Stomach smooth muscle (tissue), 2 donors: ENCODE results near the gene IL11.

Source experiments
- H3K27ac ChIP-seq: one replicate; pipeline ENCODE4 v1.7.0; 2013; ENCODE audit warnings: mild to moderate bottlenecking, low read length, inconsistent platforms
- H3K27me3 ChIP-seq, 2 donors: one replicate each; pipeline ENCODE4 v1.7.0; 2013; ENCODE audit warnings: low read length in 2 of 2; ENCODE audit not compliant: insufficient read depth in 2 of 2, control insufficient read depth in 1 of 2
- H3K36me3 ChIP-seq, 2 donors: one replicate each; pipeline ENCODE4 v1.7.0; 2013; ENCODE audit warnings: low read length in 2 of 2; ENCODE audit not compliant: control insufficient read depth in 2 of 2, insufficient read depth in 2 of 2
- H3K4me1 ChIP-seq: one replicate; pipeline ENCODE4 v1.7.0; 2013; ENCODE audit warnings: low read length; ENCODE audit not compliant: control insufficient read depth, insufficient read depth
- H3K4me3 ChIP-seq, 2 donors: one replicate each; pipeline ENCODE4 v1.7.0; 2013; ENCODE audit warnings: low read length in 2 of 2
- H3K9ac ChIP-seq, 2 donors: one replicate each; pipeline ENCODE4 v1.7.0; 2013; ENCODE audit warnings: low read length in 2 of 2, mild to moderate bottlenecking in 1 of 2
- H3K9me3 ChIP-seq, 2 donors: one replicate each; pipeline ENCODE4 v1.7.0; 2013; ENCODE audit warnings: low read length in 2 of 2; ENCODE audit not compliant: control insufficient read depth in 2 of 2
- donor health status: healthy.
- donor health status: Pancreatic carcinoma.

IL11 gene

GRCh38 chr19:55368701-55369563 lies 1.3 kb downstream of the IL11 start:
- peaks cover 8% of the 10 kb centered on the region for H3K4me1 ChIP-seq
- no peaks in the 10 kb centered on the region for H3K9me3 ChIP-seq
- H3K27me3 ChIP-seq: peaks cover 40 to 47% of the 10 kb centered on the region in 2 donors
- no peak overlapping the region for H3K27ac ChIP-seq
- H3K9ac ChIP-seq: no peak overlapping the region
- no peak overlapping the region for H3K4me3 ChIP-seq
- no peaks in the 10 kb centered on the region for H3K36me3 ChIP-seq

- peaks cover 35 to 43% of the 10 kb centered on the region in 2 donors for H3K27me3 ChIP-seq
Observed at GRCh38 chr19:55368106-55368505, 2.2 kb downstream of the IL11 start.

GRCh38 chr19:55366790-55367189 lies 3.5 kb downstream of the IL11 start:
- Histone ChIP-seq H3K4me3 (no peak overlapping the region), H3K27me3 (peaks cover 26 to 31% of the 10 kb centered on the region in 2 donors), H3K27ac (no peak overlapping the region), H3K9me3 (no peaks in the 10 kb centered on the region), H3K9ac (no peak overlapping the region), H3K36me3 (no peaks in the 10 kb centered on the region), H3K4me1 (peaks cover 8% of the 10 kb centered on the region)

More at GRCh38 chr19:55368106-55368505, 2.2 kb downstream of the IL11 start:
- H3K4me1 ChIP-seq: peaks cover 8% of the 10 kb centered on the region
- no peak overlapping the region for H3K9ac ChIP-seq
- no peak overlapping the region for H3K4me3 ChIP-seq
- no peaks in the 10 kb centered on the region for H3K9me3 ChIP-seq
- H3K27ac ChIP-seq: no peak overlapping the region
- no peaks in the 10 kb centered on the region for H3K36me3 ChIP-seq

DNA sequence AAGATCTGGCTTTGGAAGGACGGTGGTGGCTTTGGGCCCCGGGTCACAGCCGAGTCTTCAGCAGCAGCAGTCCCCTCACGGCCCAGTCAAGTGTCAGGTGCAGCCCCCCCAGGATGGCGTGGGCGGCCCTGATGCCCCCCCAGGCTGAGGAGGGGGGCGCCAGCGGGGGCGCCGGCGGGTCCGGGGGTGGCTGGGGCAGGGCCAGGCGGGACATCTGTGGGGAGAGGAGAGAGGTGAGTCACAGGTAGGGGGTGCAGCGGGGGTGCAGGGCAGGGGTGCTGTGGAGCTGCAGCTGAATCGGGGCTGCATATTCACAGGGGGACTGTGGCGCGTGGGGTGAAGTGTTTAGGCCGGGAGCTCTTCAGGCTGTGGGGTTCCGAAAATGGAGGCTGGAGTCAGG lies 4.3 kb downstream of the IL11 start:
- no peak overlapping the region for H3K9ac ChIP-seq
- H3K9me3 ChIP-seq: no peaks in the 10 kb centered on the region
- H3K36me3 ChIP-seq: no peaks in the 10 kb centered on the region
- H3K4me1 ChIP-seq: peaks cover 8% of the 10 kb centered on the region
- H3K27me3 ChIP-seq: peaks cover 23 to 26% of the 10 kb centered on the region in 2 donors
- no peak overlapping the region for H3K27ac ChIP-seq
- no peak overlapping the region for H3K4me3 ChIP-seq

- Histone ChIP-seq H3K4me3 (no peak overlapping the region), H3K27ac (no peak overlapping the region), H3K27me3 (peaks cover 18 to 22% of the 10 kb centered on the region in 2 donors)
Observed at GRCh38 chr19:55365245-55365644, 5.0 kb downstream of the IL11 start.

GRCh38 chr19:55362990-55363716 lies 7.1 kb downstream of the IL11 start, which contains the start of gene GARIN5B:
GARIN5B (minus strand) TSS chr19:55363260; CDS start chr19:55363066, 194 bp downstream.
- H3K27ac ChIP-seq: no peak within 1 kb of the TSS
- peaks cover 4 to 5% of the 10 kb centered on the region in 2 donors for H3K27me3 ChIP-seq
- no peaks in the 10 kb centered on the region for H3K36me3 ChIP-seq
- no peak within 1 kb of the TSS for H3K4me3 ChIP-seq
- no peak within 1 kb of the TSS for H3K9ac ChIP-seq
- H3K9me3 ChIP-seq: no peaks in the 10 kb centered on the region
- H3K4me1 ChIP-seq: no peaks in the 10 kb centered on the region

More at GRCh38 chr19:55365245-55365644, 5.0 kb downstream of the IL11 start:
- Histone ChIP-seq H3K36me3 (no peaks in the 10 kb centered on the region), H3K9ac (no peak overlapping the region), H3K9me3 (no peaks in the 10 kb centered on the region), H3K4me1 (peaks cover 8% of the 10 kb centered on the region)

DNA sequence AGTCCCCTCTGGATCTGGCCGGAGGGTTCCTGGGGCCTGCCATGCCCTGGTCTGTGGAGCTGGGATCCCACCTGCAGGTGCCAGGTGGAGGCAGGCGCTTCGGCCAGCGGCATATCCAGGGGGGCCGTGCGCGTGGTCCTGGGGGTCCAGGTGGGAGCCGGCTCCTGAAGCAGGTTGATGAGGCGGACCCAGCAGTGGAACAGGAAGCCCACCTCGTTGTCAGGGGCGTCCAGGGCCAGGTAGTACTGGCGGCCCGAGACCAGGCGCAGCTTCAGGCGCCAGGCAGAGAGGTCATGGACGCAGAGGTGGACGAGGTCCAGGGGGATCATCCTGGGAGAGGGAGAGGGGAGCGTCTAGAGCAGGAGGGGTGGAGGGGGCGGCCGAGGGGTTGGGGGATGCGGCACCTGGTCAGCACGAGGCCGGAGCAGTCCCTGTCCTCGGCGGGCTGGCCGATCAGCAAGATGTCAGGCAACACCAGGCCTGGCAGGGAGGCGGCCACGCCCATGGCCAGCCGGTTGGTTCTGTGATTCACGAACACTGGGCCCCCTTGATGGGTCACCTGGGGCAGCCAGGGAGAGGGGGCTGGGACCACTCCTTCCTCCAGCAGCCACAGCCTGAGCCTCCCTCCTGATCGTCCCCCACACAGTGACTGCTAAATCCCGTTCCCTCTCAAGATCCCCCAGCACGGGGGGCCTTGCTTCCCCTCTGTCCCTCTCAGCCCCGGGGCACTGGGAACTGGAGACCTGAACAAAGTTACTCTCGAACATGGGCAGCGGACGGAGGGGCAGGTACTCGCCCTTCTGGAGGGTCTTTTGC lies 7.9 kb downstream of the IL11 start:
- Histone ChIP-seq H3K36me3 (no peaks in the 10 kb centered on the region), H3K9ac (no peak overlapping the region), H3K4me1 (no peaks in the 10 kb centered on the region), H3K27ac (no peak overlapping the region), H3K4me3 (no peak overlapping the region), H3K9me3 (no peaks in the 10 kb centered on the region), H3K27me3 (peaks cover 0 to 1% of the 10 kb centered on the region in 2 donors)

DNA sequence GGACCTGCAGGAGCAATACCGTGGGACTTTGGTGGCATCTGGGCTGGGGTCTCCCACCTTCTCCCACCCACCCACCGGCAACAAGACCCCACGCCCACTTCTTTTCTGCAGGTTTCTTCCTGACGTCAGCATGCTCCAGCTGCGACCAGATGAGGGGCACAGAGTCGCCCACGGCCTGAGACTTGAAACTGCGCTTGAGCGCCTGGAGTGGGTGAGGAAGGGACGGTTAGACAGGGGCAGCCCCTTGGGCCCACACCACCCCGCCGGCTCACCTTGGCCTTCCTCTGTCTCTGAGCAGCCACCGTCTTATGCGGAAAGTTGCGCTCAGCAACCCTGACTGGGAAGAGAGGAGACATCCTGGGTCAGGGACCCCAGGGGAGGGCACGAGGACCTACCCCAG lies 9.4 kb downstream of the IL11 start:
- no peaks in the 10 kb centered on the region for H3K9me3 ChIP-seq
- H3K4me3 ChIP-seq: no peak overlapping the region
- H3K4me1 ChIP-seq: no peaks in the 10 kb centered on the region
- no peak overlapping the region for H3K27ac ChIP-seq
- H3K27me3 ChIP-seq: peaks cover 0 to 7% of the 10 kb centered on the region in 2 donors
- H3K9ac ChIP-seq: no peak overlapping the region
- H3K36me3 ChIP-seq: no peaks in the 10 kb centered on the region

- H3K36me3 ChIP-seq: no peaks in the 10 kb centered on the region
- no peaks in the 10 kb centered on the region for H3K4me1 ChIP-seq
- no peak overlapping the region for H3K9ac ChIP-seq
- peaks cover 9 to 16% of the 10 kb centered on the region in 2 donors for H3K27me3 ChIP-seq
- H3K9me3 ChIP-seq: no peaks in the 10 kb centered on the region
- H3K4me3 ChIP-seq: no peak overlapping the region
- no peak overlapping the region for H3K27ac ChIP-seq
Observed at GRCh38 chr19:55358943-55359908, 11.0 kb downstream of the IL11 start.
